GM21576 (cell line): ENCODE measurements around the gene FAAP24.
"Not testable (repeated sequence)": the region's sequence is repeated elsewhere in the genome, so short reads cannot be mapped to it uniquely, and the experiment has no call there.

ENCODE experiments used
- ATAC-seq: cut with Tn5 transposase; IDR thresholded peaks from one replicate; pipeline ENCODE4 v1.9.1; 2021; ENCODE audit warnings: mild to moderate bottlenecking, moderate library complexity; ENCODE audit not compliant: unreplicated experiment

FAAP24 gene, protein sequence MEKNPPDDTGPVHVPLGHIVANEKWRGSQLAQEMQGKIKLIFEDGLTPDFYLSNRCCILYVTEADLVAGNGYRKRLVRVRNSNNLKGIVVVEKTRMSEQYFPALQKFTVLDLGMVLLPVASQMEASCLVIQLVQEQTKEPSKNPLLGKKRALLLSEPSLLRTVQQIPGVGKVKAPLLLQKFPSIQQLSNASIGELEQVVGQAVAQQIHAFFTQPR

DNA sequence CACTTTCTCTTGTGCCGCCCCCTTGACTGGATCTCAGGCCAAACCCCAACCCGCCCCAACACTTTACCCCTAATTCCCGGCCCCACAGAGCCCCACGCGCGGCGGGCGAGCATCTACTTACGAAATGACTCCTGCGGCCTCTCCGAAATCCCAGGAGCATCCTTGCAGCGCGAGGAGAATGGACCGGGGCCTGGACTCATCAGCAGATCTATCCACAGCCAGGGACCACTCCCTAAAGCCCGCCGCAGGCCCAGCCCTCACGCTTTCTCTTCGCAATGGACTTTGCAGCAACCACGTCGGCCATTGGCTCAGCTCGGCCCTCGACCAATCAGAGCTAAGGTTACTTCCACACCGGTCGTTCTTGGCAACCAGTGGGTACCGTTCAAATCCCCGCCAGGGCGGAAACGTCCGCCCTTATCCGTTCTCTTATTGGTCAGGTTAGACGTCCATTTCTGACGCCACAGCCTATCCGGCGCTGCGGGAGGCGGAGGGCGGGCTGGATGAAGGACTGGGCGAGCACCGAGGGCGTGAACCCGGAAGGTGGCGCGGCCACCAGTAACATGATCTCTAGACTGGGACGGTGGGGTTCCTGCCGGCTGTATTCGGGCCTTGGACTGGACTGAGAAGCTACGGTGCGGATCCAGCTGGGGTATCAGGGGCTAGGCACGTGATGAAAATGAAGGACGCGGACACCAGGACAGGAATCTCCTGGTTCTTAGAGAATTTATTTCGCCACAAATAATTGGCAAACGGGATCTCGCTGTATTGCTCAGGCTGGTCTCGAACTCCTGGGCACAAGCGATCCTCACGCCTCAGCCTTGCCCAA is at the start of gene FAAP24, which contains the start of gene CEP89:
Gene FAAP24, plus strand, starts transcription at position 528 of the 826 bp plus-strand sequence. CDS start 955 bp downstream, outside the sequence.
Gene CEP89, minus strand, starts transcription at position 244 of the 826 bp plus-strand sequence. Its CDS starts 84 bp downstream, at position 160.
- peak; percentile 99 for ATAC-seq

GRCh38 chr19:32924200-32924599 is 47.8 kb upstream of the FAAP24 start:
- no peak for ATAC-seq

DNA sequence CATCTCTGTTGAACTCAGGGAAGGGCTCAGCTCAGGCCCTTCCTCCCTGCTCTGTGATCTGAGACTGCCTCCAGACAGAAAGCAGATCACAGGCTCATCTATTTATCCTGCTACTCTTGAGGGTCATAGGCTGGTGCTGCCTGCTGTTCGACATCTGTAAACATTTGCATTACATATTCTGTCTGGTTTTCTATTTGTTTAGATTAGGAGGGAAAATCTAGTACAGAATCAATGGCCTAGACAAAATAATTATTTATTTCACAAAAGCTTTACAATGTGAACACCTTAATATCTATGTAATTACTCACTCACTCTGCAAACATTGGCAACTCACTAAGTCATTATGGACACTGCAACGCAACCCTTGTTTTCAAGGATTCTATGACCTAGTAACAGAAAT is 43.2 kb upstream of the FAAP24 start:
- no peak for ATAC-seq

DNA sequence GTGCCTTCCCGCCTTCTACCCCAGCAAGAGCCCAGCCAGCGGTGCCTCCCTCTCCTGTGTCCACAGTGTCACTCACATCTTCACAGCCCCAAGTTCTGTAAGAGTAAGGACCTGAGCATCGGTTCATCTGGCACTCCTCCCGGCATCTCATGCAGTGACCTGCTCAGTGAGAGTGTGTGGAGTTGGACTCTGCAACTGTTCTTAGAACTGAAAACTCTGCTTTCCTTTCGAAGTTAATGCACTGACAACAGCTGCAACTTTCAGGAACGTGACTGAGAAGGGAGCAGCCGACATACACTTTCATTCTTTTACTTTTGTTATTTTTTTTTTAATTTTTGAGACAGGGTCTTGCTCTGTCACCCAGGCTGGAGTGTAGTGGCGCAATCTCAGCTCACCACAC is 41.5 kb upstream of the FAAP24 start:
- ATAC-seq = no peak

DNA sequence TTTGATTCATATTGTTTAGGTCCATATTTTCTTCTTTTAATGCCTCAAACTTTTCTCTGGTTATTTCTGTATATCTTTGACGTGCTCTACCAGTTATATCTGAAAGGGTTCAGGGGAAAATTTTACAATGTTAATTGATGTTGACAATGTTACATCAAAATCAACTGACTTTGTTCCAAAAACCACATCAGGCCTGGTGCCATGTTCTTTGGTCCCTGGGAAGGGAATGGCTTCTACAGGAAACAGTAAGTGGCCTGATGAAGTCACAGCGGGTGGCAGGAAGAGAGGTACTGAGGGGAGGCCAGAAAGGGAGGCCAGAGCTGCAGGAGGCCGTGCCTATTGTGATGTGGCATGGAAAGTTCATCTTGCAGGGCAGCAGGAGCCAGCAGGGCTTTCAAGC is 38.5 kb upstream of the FAAP24 start:
- ATAC-seq = no peak

- ATAC-seq = no peak
Observed at GRCh38 chr19:32935629-32936028, 36.4 kb upstream of the FAAP24 start.

DNA sequence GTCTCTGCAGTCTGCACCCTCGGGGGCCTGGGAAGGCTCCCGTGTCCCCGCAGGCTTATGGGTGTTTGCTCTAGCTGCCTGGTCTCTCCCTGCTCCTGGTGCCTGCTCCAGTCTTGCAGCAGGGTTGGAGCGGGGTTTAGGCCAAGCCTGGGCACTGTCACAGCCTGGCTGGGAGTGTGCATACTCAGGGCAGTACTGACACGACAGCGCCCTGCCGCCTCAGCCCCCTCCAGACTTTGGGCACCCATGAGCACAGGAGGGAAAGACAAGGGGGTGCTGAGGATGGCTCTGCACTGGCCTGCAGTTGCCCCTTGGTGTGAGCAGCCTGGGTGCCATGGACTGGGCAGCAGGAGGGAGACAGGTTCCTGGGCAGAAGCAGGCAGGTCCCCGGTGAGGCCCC is 36.0 kb upstream of the FAAP24 start:
- ATAC-seq = no peak

- ATAC-seq = not testable (repeated sequence)
Observed at GRCh38 chr19:32941273-32941672, 30.8 kb upstream of the FAAP24 start.

DNA sequence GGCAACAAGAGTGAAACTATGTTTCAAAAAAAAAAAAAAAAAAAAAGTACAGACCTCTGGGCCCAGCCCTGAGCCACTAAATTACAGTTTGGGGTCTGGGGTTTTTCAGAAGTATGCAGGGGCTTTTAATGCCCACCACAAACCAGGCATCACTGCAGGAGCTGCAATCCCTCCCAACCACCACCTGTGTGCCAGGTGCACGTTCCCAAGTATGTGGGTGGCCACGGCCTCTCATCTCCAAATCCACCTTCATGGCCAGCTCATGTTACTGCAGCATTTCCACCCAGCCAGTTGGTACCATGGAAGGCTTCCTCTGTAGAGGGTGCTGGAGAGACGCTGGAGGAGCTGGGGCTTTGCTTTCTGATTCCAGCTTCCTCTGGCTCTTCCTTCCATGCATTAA is 26.8 kb upstream of the FAAP24 start:
- no peak for ATAC-seq

DNA sequence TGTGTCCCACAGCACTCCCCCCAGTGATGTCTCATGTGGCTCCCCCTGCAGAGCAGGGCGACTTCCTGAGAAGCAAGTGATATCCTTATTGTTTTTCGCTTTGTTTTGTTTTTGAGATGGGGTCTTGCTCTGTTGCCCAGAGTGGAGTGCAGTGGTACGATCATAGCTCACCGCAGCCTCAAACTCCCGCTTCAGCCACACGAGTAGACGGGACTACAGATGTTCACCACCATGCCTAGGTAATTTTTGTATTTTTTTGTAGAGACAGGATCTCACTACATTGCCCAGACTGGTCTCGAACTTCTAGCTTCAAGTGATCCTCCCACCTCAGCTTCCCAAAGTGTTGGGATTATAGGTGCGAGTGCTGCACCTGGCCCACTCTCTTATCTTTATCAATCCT is 5.3 kb upstream of the FAAP24 start:
- ATAC-seq = no peak

GRCh38 chr19:32969549-32969948 is 2.5 kb upstream of the FAAP24 start:
- no peak for ATAC-seq

- no peak for ATAC-seq
Observed at GRCh38 chr19:32971012-32971595, 938 bp upstream of the FAAP24 start.

DNA sequence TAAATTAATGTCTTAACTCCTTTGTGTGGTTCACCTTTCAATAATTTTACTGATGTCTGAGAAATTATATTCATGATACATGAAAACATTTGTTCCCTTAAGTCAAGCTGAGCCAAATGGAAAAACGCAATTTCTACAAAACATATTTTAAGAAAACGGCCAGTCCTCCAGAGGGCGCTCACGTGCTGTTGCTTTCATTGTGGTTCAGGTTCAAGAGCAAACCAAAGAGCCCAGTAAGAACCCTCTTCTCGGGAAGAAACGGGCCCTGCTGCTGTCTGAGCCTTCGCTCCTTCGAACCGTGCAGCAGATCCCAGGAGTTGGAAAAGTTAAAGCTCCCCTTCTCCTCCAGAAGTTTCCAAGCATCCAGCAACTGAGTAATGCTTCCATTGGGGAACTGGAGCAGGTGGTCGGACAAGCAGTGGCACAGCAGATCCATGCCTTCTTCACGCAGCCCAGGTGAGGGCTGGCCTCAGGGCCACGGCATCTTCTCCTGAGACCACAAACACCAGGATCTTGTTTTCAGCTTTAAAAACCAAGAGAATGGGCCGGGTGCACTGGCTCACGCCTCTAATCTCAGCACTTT is 4.3 kb downstream of the FAAP24 start:
- no peak for ATAC-seq

DNA sequence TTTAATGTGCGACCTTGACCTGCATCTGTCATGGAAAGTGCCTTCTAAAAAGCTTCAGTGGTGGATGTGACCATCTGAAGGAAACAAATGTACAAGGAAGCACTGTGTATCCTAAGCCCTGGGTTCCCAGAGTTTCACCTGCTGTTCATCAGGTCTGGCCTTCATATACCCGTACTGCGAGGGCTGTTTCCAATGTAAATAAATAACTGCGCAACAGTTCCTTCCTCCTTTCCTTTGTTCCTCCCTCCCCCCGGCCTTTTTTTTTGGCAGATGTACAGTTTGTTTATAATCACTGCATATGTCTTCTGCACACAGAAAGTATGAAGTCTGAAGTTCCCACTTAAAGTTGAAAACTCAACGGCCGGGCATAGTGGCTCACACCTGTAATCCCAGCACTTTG is 5.2 kb downstream of the FAAP24 start:
- ATAC-seq = no peak

DNA sequence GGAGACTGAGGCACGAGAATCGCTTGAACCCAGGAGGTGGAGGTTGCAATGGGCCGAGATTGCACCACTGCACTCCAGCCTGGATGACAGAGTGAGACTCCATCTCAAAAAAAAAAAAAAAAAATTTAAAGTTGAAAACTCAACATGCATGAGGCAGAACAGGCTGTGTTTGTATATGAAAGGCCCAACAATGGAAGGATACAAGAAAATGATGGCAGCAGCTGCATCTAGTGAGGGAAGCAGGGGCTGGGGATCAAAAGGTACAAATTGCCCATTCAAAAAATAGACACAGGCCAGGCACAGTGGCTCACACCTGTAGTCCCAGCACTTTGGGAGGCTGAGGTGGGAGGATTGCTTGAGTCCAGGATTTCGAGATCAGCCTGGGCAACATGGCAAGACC is 5.8 kb downstream of the FAAP24 start:
- ATAC-seq = not testable (repeated sequence)

DNA sequence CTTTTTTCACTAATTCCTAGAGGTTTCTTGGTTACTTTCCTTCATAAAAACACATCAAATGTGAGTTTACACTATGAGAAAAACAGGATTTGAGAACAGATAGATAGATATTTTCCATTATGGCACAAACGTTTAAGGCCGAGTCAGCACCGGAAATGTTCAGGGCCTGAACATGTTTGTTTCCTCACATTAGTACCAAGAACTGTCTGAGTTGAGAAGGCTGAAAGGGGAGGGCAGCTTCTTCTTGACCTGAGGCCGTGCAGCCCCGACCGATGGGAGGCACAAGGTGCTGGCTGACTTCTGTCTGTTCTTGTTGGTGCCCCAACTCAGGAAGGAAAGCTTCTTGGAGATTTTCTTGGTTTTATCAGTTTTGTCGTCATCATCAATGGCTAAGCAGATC is 7.8 kb downstream of the FAAP24 start:
- not testable (repeated sequence) for ATAC-seq

DNA sequence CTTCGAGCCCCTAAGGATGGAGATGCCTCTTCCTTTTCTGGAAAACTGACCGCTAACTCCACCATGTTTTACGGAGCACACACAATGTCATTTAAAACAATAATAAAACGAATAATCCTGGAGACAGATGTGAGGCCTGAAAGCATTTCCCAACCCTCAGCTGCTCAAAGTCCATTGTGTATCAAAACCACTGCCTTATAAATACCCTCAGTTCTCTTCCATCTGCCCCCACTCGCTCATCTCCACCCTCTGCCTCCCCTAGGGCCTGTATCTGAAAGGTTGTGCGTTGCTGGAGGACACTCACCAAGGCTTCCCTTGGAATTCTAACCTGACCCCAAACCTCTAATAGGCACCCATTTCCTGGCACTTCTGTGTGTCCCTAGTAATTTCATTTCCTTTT is 10.4 kb downstream of the FAAP24 start:
- ATAC-seq = not testable (repeated sequence)

GRCh38 chr19:32988254-32988653 is 16.2 kb downstream of the FAAP24 start:
- ATAC-seq = not testable (repeated sequence)

DNA sequence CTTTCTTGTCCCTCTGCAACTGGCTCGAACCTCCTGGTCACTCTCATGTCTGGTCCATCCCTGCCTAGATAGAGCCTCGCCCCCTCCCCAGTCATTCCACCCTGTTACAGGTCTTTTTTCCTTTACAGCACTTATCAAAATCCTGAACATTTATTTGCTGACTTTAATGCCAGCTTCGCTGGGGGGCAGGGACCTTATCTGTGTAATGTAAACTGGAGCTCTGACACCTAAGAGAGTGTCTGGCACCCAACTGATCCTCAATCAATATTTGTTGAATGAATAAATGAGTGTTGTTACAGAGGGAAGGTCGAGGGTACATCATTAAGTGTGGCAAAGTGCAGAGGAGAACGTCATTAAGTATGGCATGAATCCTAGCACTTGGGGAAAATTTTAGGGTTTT is 16.7 kb downstream of the FAAP24 start:
- no peak for ATAC-seq

DNA sequence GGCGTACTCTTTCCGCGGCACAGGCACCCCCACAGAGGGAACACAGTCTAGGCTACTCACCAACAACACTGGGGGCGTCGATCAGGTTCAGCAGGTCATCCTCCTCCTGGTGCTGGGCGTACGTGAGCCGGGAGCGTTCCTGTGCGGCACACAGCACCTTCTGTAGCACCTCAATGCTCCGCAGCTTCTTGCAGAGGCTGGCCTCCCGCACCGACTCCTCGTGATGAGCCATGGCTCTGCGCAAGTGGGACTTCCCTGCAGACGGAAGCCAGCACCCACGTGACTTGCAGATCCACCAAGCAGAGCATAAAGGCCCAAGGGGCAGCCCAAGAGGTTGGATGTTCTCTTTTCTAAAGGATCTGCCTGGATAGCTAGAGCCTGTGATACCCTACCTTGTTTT is 23.9 kb downstream of the FAAP24 start:
- not testable (repeated sequence) for ATAC-seq

DNA sequence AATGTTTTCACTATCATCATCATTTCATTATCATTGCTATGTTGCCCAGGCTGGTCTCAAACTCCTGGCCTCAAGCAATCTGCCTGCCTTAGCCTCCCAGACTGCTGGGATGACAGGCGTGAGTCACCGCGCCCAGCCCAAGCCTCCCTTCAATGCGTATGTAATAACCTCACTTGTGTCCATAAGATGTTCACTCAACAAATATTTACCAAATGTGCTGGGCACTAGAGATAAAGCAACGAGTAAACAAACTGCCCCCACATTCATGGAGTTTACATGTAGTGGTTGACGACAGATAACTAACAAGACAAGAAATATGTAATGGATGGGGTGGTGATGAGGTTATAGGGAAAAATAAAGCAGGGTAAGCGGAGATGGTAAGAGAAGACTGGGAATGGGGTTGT is 25.0 kb downstream of the FAAP24 start:
- not testable (repeated sequence) for ATAC-seq
